Omental fat pad (tissue), 4 donors: ENCODE measurements around the gene CCM2L. TPM values are rescaled to one million over a fixed set of nuclear protein-coding genes. Genes with fewer than 3 reads are reported as not detected.

Source experiments
- ATAC-seq: fragments of 150-250 bp; one replicate; pipeline ENCODE4 v1.9.1; 2016; ENCODE audit warnings: mild to moderate bottlenecking, moderate library complexity; ENCODE audit not compliant: low FRiP score
- DNase-seq: peaks from one replicate; pipeline ENCODE4 v3.0.0-alpha.2; 2019; ENCODE audit warnings: low spot score
- CTCF ChIP-seq, 3 donors: fragments of 450-650 bp; IDR thresholded peaks; one replicate each; pipeline ENCODE4 v1.5.1; 2016 to 2017; ENCODE audit warnings: antibody characterized with exemption in 3 of 3, mild to moderate bottlenecking in 3 of 3, moderate library complexity in 2 of 3
- small RNA-seq: library from RNA; depleted of rRNA; stranded (forward); fragments of <200 nt; gene quantifications from one replicate; pipeline ENCODE3, GENCODE V24; 2016
- total RNA-seq, 4 donors: library from RNA; depleted of rRNA; stranded (reverse); fragments of >200 nt; gene quantifications; one replicate each; pipeline ENCODE4 v1.1.0, GENCODE V29; 2016

Gene CCM2L
- total RNA-seq, 4 donors from 2014 or later, result 2.4 to 41.6 (median 6.7) TPM

- DNase-seq (no peak), ATAC-seq (no peak)
- TF ChIP-seq CTCF (IDR thresholded peaks at IDR 0.05), result no peak
Measured at GRCh38 chr20:32075534-32075933, 65.3 kb downstream of the CCM2L start.

- no peak for ATAC-seq
Measured at GRCh38 chr20:32077190-32077589, 67.0 kb downstream of the CCM2L start.

DNA sequence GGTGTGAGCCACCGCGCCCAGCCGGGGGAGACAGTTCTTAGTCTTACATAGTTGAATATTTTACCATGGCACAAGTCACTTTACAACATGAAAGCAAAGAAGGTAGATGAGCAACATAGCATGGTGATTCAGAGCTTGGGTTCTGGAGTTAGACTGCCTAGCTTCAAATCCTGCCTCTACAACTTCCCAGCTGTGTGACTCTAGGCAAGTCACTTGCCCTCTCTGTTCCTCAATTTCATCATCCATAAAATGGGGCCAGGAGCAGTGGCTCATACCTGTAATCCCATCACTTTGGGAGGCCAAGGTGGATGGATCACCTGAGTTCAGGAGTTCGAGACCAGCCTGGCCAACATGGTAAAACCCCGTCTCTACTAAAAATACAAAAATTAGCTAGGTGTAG lies 68.1 kb downstream of the CCM2L start:
- no peak for TF ChIP-seq CTCF (IDR thresholded peaks at IDR 0.05)
- no peak for DNase-seq
- ATAC-seq, result no peak

More at GRCh38 chr20:32077190-32077589, 67.0 kb downstream of the CCM2L start:
- DNase-seq, result no peak
- no peak for TF ChIP-seq CTCF (IDR thresholded peaks at IDR 0.05)

- TF ChIP-seq CTCF (IDR thresholded peaks at IDR 0.05), result no peak
- no peak for DNase-seq
- ATAC-seq, result no peak
Measured at GRCh38 chr20:32078791-32079190, 68.6 kb downstream of the CCM2L start.

- DNase-seq, result no peak
- TF ChIP-seq CTCF (IDR thresholded peaks at IDR 0.05), result no peak
- ATAC-seq, result no peak
Measured at GRCh38 chr20:32079655-32080109, 69.4 kb downstream of the CCM2L start.

GRCh38 chr20:32080783-32081182 lies 70.5 kb downstream of the CCM2L start:
- ATAC-seq (no peak), DNase-seq (no peak)
- TF ChIP-seq CTCF (IDR thresholded peaks at IDR 0.05), result no peak

Small RNA genes within 50 kb of the gene (small RNA-seq; reads per million reads assigned to genes)
- gene RNA5SP481 (not detected), gene RNA5SP482 (not detected)

Other genes starting within 250 kb of the CCM2L start
- under 1 TPM in 1 of 4 donors, not detected in 3; 0.12 TPM for gene MYLK2, start 191.1 kb upstream of the CCM2L start, total RNA-seq
- 1 to 10 TPM in 1 of 4 donors, under 1 TPM in 2, not detected in 1; 0.48 to 1.3 (median 0.63) TPM for gene FOXS1, start 164.8 kb upstream of the CCM2L start, total RNA-seq
- gene DUSP15, start 139.9 kb upstream of the CCM2L start, total RNA-seq, result 1 to 10 TPM in 1 of 4 donors, under 1 TPM in 2, not detected in 1; 0.84 to 3.7 (median 0.96) TPM
- gene TTLL9, start 139.8 kb upstream of the CCM2L start, total RNA-seq, result 1 to 10 TPM in 1 of 4 donors, under 1 TPM in 3; 0.24 to 1.4 (median 0.28) TPM
- 1 to 10 TPM; 6.7 to 9.2 (median 7.4) TPM for gene PDRG1, start 58.4 kb upstream of the CCM2L start, total RNA-seq
- not detected for gene XKR7, start 42.3 kb upstream of the CCM2L start, total RNA-seq
- 10 to 100 TPM; 22.4 to 68.6 (median 39.2) TPM for gene HCK, start 41.8 kb downstream of the CCM2L start, total RNA-seq
- gene TM9SF4, start 99.3 kb downstream of the CCM2L start, total RNA-seq, result 10 to 100 TPM; 23.3 to 32.3 (median 31.5) TPM
- 10 to 100 TPM in 2 of 4 donors, 1 to 10 TPM in 2; 4.1 to 12.5 (median 8.1) TPM for gene PLAGL2, start 197.3 kb downstream of the CCM2L start, total RNA-seq
- gene POFUT1, start 197.4 kb downstream of the CCM2L start, total RNA-seq, result 10 to 100 TPM; 23.1 to 38.0 (median 27.8) TPM